SK-N-SH treated with all-trans-retinoic acid at 6 μM for 48 hours (cell line): Measurements from ENCODE around the gene SORCS3.

ENCODE experiments used
- ATAC-seq: fragments of 200-7000 bp; cut with Tn5 transposase; 3 replicates; pipeline ENCODE4 v1.9.1; 2020; ENCODE audit warnings: mild to moderate bottlenecking, moderate library complexity
- ARNTL ChIP-seq: fragments of 450-650 bp; formaldehyde crosslinking; IDR thresholded peaks from 2 replicates; pipeline ENCODE4 v1.5.0; 2020; ENCODE audit warnings: low read depth, mild to moderate bottlenecking, moderate library complexity, borderline replicate concordance
- BACH2 ChIP-seq: fragments of 250-450 bp; sonication (Bioruptor Pico); IDR thresholded peaks from 2 replicates; pipeline ENCODE4 v1.9.0; 2021; ENCODE audit warnings: mild to moderate bottlenecking, borderline replicate concordance
- CSDC2 ChIP-seq: fragments of 250-450 bp; sonication (Bioruptor Pico); IDR thresholded peaks from 2 replicates; pipeline ENCODE4 v1.5.0; 2020; ENCODE audit warnings: mild to moderate bottlenecking, moderate library complexity
- ESRRG ChIP-seq: fragments of 250-450 bp; sonication (Bioruptor Pico); IDR thresholded peaks from 2 replicates; pipeline ENCODE4 v1.6.1; 2021; ENCODE audit warnings: mild to moderate bottlenecking
- ISL1 ChIP-seq: fragments of 250-450 bp; sonication (Bioruptor Pico); IDR thresholded peaks from 2 replicates; pipeline ENCODE4 v2.1.2; 2022; ENCODE audit warnings: mild to moderate bottlenecking, moderate library complexity
- OSR1 ChIP-seq: fragments of 250-450 bp; sonication (Bioruptor Pico); IDR thresholded peaks from 2 replicates; pipeline ENCODE4 v1.8.0; 2022; ENCODE audit warnings: moderate library complexity, mild to moderate bottlenecking, inconsistent platforms
- PPARA ChIP-seq: fragments of 250-450 bp; sonication (Bioruptor Pico); IDR thresholded peaks from 2 replicates; pipeline ENCODE4 v1.5.0; 2020; ENCODE audit warnings: mild to moderate bottlenecking, borderline replicate concordance
- RARB ChIP-seq: fragments of 250-450 bp; sonication (Bioruptor Pico); IDR thresholded peaks from 2 replicates; pipeline ENCODE4 v1.8.0; 2021; ENCODE audit warnings: mild to moderate bottlenecking, moderate library complexity
- TCF4 ChIP-seq: fragments of 250-450 bp; sonication (Bioruptor Pico); IDR thresholded peaks from 2 replicates; pipeline ENCODE4 v1.8.0; 2021; ENCODE audit warnings: mild to moderate bottlenecking, moderate library complexity, borderline replicate concordance
- TOX ChIP-seq: fragments of 250-450 bp; sonication (Bioruptor Pico); IDR thresholded peaks from 2 replicates; pipeline ENCODE4 v1.8.0; 2021; ENCODE audit warnings: mild to moderate bottlenecking, moderate library complexity, borderline replicate concordance
- ZC3H10 ChIP-seq: fragments of 250-450 bp; sonication (Bioruptor Pico); IDR thresholded peaks from 2 replicates; pipeline ENCODE4 v1.5.1; 2021; ENCODE audit warnings: mild to moderate bottlenecking, moderate library complexity
- ZFP3 ChIP-seq: fragments of 250-450 bp; sonication (Bioruptor Pico); IDR thresholded peaks from 2 replicates; pipeline ENCODE4 v1.5.0; 2020; ENCODE audit warnings: mild to moderate bottlenecking, moderate library complexity
- ZNF8 ChIP-seq: fragments of 450-650 bp; formaldehyde crosslinking; IDR thresholded peaks from 2 replicates; pipeline ENCODE4 v1.5.0; 2020; ENCODE audit warnings: mild to moderate bottlenecking, moderate library complexity
- TF ChIP-seq, protein P1 (sequence below): fragments of 250-450 bp; sonication (Bioruptor Pico); IDR thresholded peaks from 2 replicates; pipeline ENCODE4 v1.5.1; 2021; ENCODE audit warnings: mild to moderate bottlenecking, moderate library complexity
- TF ChIP-seq, protein P2 (sequence below): fragments of 250-450 bp; sonication (Bioruptor Pico); IDR thresholded peaks from 2 replicates; pipeline ENCODE4 v1.8.0; 2021; ENCODE audit warnings: low read depth, mild to moderate bottlenecking, moderate library complexity, borderline replicate concordance
- TF ChIP-seq, protein P3 (sequence below): fragments of 250-450 bp; sonication (Bioruptor Pico); IDR thresholded peaks from 2 replicates; pipeline ENCODE4 v1.5.1; 2020; ENCODE audit warnings: low read depth, mild to moderate bottlenecking, moderate library complexity
- TF ChIP-seq, protein P4 (sequence below): fragments of 250-450 bp; sonication (Bioruptor Pico); IDR thresholded peaks from 2 replicates; pipeline ENCODE4 v1.5.0; 2020; ENCODE audit warnings: mild to moderate bottlenecking, moderate library complexity

The SORCS3 gene

DNA sequence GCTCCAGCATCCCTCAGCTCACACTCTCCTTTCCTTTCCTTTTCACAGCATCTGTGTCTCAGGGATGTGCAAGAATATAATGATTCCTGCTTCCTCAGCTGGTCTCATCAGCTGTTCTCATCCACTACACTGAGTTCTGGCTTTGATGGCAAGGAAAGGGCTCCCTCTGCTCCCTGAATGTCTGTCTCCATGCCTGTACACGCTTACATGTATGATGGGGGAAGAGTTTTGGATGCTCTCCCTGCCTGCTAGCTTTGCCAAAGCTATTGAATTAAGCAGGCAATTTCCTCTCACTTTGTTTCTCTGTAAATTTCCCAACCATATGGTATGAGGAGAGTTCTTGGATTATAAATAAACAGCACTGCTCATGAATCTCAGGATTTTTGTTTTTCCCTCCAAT, 254.5 kb downstream of the SORCS3 start:
- no peak for ATAC-seq
- TF ChIP-seq ZFP3 (CRISPR knock-in tag) (no peak), ZNF8 (CRISPR knock-in tag) (no peak), ESRRG (no peak), RARB (no peak)
- TF ChIP-seq, protein P1, sequence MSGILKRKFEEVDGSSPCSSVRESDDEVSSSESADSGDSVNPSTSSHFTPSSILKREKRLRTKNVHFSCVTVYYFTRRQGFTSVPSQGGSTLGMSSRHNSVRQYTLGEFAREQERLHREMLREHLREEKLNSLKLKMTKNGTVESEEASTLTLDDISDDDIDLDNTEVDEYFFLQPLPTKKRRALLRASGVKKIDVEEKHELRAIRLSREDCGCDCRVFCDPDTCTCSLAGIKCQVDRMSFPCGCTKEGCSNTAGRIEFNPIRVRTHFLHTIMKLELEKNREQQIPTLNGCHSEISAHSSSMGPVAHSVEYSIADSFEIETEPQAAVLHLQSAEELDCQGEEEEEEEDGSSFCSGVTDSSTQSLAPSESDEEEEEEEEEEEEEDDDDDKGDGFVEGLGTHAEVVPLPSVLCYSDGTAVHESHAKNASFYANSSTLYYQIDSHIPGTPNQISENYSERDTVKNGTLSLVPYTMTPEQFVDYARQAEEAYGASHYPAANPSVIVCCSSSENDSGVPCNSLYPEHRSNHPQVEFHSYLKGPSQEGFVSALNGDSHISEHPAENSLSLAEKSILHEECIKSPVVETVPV (CRISPR knock-in tag), result no peak
- TF ChIP-seq, protein P2, sequence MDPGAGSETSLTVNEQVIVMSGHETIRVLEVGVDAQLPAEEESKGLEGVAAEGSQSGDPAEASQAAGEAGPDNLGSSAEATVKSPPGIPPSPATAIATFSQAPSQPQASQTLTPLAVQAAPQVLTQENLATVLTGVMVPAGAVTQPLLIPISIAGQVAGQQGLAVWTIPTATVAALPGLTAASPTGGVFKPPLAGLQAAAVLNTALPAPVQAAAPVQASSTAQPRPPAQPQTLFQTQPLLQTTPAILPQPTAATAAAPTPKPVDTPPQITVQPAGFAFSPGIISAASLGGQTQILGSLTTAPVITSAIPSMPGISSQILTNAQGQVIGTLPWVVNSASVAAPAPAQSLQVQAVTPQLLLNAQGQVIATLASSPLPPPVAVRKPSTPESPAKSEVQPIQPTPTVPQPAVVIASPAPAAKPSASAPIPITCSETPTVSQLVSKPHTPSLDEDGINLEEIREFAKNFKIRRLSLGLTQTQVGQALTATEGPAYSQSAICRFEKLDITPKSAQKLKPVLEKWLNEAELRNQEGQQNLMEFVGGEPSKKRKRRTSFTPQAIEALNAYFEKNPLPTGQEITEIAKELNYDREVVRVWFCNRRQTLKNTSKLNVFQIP (CRISPR knock-in tag), result no peak
- TF ChIP-seq, all 23 proteins: peak for 0

DNA sequence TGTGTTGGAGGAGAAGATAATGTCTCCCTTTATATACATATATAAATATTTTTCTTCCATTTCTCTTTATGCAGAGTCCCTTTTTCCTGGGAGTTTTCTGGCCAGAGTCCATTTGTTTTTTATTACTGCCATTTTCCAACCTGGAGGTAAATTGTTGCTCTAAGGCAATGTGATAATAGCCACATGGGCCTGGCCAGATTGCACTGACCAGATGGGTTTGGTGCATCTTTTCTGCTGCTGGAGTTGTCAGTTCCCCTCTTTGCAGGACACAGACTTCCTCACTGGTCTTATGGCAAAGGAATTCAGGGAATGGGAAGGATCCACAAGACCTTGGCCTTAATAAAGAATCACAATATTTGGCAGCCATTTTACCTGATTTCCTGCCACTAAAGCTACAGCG, 254.9 kb downstream of the SORCS3 start:
- no peak for TF ChIP-seq ARNTL (CRISPR knock-in tag)
- peak; percentile 50; the same call in 1 of the 2 replicates for TF ChIP-seq TCF4 (CRISPR knock-in tag)
- no peak for ATAC-seq

- TF ChIP-seq ZC3H10 (CRISPR knock-in tag) (no peak), CSDC2 (CRISPR knock-in tag) (no peak), TCF4 (CRISPR knock-in tag) (no peak), PPARA (CRISPR knock-in tag) (no peak), TOX (CRISPR knock-in tag) (no peak), BACH2 (CRISPR knock-in tag) (no peak), ISL1 (CRISPR knock-in tag) (no peak), OSR1 (CRISPR knock-in tag) (no peak)
- TF ChIP-seq, protein P1 (CRISPR knock-in tag), result no peak
- TF ChIP-seq, protein P3, sequence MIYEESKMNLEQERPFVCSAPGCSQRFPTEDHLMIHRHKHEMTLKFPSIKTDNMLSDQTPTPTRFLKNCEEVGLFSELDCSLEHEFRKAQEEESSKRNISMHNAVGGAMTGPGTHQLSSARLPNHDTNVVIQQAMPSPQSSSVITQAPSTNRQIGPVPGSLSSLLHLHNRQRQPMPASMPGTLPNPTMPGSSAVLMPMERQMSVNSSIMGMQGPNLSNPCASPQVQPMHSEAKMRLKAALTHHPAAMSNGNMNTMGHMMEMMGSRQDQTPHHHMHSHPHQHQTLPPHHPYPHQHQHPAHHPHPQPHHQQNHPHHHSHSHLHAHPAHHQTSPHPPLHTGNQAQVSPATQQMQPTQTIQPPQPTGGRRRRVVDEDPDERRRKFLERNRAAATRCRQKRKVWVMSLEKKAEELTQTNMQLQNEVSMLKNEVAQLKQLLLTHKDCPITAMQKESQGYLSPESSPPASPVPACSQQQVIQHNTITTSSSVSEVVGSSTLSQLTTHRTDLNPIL (CRISPR knock-in tag), result no peak
- ATAC-seq, result no peak
These were observed 256.6 kb downstream of the SORCS3 start for GRCh38 chr10:104897696-104898095.

- TF ChIP-seq ZFP3 (CRISPR knock-in tag) (no peak), PPARA (CRISPR knock-in tag) (no peak), ISL1 (CRISPR knock-in tag) (no peak), OSR1 (CRISPR knock-in tag) (no peak), TCF4 (CRISPR knock-in tag) (no peak), ZC3H10 (CRISPR knock-in tag) (no peak), ESRRG (no peak), BACH2 (CRISPR knock-in tag) (no peak)
- TF ChIP-seq, protein P4, sequence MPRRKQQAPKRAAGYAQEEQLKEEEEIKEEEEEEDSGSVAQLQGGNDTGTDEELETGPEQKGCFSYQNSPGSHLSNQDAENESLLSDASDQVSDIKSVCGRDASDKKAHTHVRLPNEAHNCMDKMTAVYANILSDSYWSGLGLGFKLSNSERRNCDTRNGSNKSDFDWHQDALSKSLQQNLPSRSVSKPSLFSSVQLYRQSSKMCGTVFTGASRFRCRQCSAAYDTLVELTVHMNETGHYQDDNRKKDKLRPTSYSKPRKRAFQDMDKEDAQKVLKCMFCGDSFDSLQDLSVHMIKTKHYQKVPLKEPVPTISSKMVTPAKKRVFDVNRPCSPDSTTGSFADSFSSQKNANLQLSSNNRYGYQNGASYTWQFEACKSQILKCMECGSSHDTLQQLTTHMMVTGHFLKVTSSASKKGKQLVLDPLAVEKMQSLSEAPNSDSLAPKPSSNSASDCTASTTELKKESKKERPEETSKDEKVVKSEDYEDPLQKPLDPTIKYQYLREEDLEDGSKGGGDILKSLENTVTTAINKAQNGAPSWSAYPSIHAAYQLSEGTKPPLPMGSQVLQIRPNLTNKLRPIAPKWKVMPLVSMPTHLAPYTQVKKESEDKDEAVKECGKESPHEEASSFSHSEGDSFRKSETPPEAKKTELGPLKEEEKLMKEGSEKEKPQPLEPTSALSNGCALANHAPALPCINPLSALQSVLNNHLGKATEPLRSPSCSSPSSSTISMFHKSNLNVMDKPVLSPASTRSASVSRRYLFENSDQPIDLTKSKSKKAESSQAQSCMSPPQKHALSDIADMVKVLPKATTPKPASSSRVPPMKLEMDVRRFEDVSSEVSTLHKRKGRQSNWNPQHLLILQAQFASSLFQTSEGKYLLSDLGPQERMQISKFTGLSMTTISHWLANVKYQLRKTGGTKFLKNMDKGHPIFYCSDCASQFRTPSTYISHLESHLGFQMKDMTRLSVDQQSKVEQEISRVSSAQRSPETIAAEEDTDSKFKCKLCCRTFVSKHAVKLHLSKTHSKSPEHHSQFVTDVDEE, result no peak
- TF ChIP-seq, protein P2 (CRISPR knock-in tag), result no peak
- ATAC-seq, result no peak
These were observed 258.7 kb downstream of the SORCS3 start for GRCh38 chr10:104899779-104900178.
